H1 (cell line): ENCODE measurements around the gene PARD3. TPM values are rescaled to one million over a fixed set of nuclear protein-coding genes. Genes with fewer than 3 reads are reported as not detected.

ENCODE experiments used
- ATF3 ChIP-seq: IDR thresholded peaks from 2 replicates; pipeline ENCODE4 v1.6.1; 2011; ENCODE audit warnings: low read depth, mild to moderate bottlenecking, low read length; ENCODE audit not compliant: insufficient read depth
- CREB1 ChIP-seq: IDR thresholded peaks from 2 replicates; pipeline ENCODE4 v1.6.1; 2012; ENCODE audit warnings: inconsistent platforms
- GABPA ChIP-seq: IDR thresholded peaks from 2 replicates; pipeline ENCODE4 v1.6.1; 2011; ENCODE audit warnings: mild to moderate bottlenecking, low read length, moderate library complexity, borderline replicate concordance; ENCODE audit not compliant: insufficient read depth
- NANOG ChIP-seq: IDR thresholded peaks from 2 replicates; pipeline ENCODE4 v1.6.1; 2011; ENCODE audit warnings: low read length, low read depth, mild to moderate bottlenecking, inconsistent platforms; ENCODE audit not compliant: insufficient read depth, poor library complexity, severe bottlenecking
- POLR2A ChIP-seq, 2 experiments: IDR thresholded peaks; 1 replicate in 1 of 2; 2 replicates in 1 of 2; pipeline ENCODE4 v1.6.1; 2011; ENCODE audit warnings: low read depth in 2 of 2, low read length in 2 of 2, mild to moderate bottlenecking in 2 of 2; ENCODE audit errors: control extremely low read depth in 1 of 2
- RAD21 ChIP-seq, 2 experiments: IDR thresholded peaks in 1 of 2; conservative IDR thresholded peaks in 1 of 2; 2 replicates each; pipeline ENCODE4 v1.6.1; 2011; ENCODE audit warnings: low read depth in 2 of 2, low read length in 2 of 2, improper control_type of control experiment in 1 of 2, inconsistent platforms in 1 of 2, mild to moderate bottlenecking in 1 of 2, moderate library complexity in 1 of 2
- RBBP5 ChIP-seq: IDR thresholded peaks from 2 replicates; pipeline ENCODE4 v1.7.1; 2012; ENCODE audit warnings: low read depth, mild to moderate bottlenecking, inconsistent platforms, low read length, moderate library complexity, borderline replicate concordance
- SAP30 ChIP-seq: fragments of 300-600 bp; sonication (generic); IDR thresholded peaks from 2 replicates; pipeline ENCODE4 v1.7.1; 2012; ENCODE audit warnings: low read length, moderate library complexity, mild to moderate bottlenecking, inconsistent platforms; ENCODE audit not compliant: insufficient read depth, insufficient replicate concordance
- SIX5 ChIP-seq: IDR thresholded peaks from 2 replicates; pipeline ENCODE4 v1.6.1; 2011; ENCODE audit warnings: mild to moderate bottlenecking, low read depth, low read length
- polyA plus RNA-seq, 7 experiments: library from polyadenylated mRNA; depleted of rRNA in 3 of 7; stranded (reverse) in 5 of 7; unstranded in 2 of 7; fragments of >200 nt in 5 of 7; fragments of 200-250 nt in 2 of 7; gene quantifications; 1 replicate in 5 of 7; 2 replicates in 1 of 7; 4 replicates in 1 of 7; pipeline versions ENCODE4 v1.2.1 to v1.2.3, GENCODE V29; 2011 to 2013; ENCODE audit warnings: missing spikeins in 2 of 7, mixed read lengths in 2 of 7
- total RNA-seq: library from RNA; stranded (reverse); fragmentation: NEBNext Ultra II Directional; extraction: Animal tissue kit (Norgen Biotek cat#: 25700); gene quantifications from 2 replicates; pipeline ENCODE4 v1.2.1, GENCODE V29; 2021

The PARD3 gene
- total and polyA plus RNA-seq, 2 of the 8 experiments (the other 6 are each of a cell fraction or from before 2014, with no cell fraction given) = 19.7 to 49.1 TPM

GRCh38 chr10:34602478-34602877, 212.6 kb downstream of the PARD3 start (continued):
- TF ChIP-seq ATF3 (no peak), CREB1 (no peak), NANOG (no peak), GABPA (no peak), SAP30 (no peak), POLR2A (IDR thresholded peaks at IDR 0.05; ENCODE audit: control extremely low read depth in 1 of 2, low read depth in 2 of 2, low read length in 2 of 2) (no peak), RAD21 (IDR thresholded peaks at IDR 0.05 in 1 of 2, conservative IDR thresholded peaks at IDR 0.05 in 1 of 2; ENCODE audit: low read depth in 2 of 2, low read length in 2 of 2) (no peak), SIX5 (no peak), RBBP5 (no peak)
